Activated T-cell treated with anti-CD3 and anti-CD28 coated beads, Interleukin-2, amount 50 U/mL, for 72 hours (primary cell): ENCODE results near the gene RNF17. TPM values are rescaled to one million over a fixed set of nuclear protein-coding genes. Genes with fewer than 3 reads are reported as not detected.

Experiments
- ATAC-seq, 2 donors: fragments of 150-1000 bp; cut with Tn5 transposase; replicated peaks in 1 of 2; 2 replicates each; pipeline ENCODE4 v1.10.0; 2021; ENCODE audit warnings: moderate library complexity in 2 of 2, mild to moderate bottlenecking in 1 of 2
- DNase-seq, 2 donors: peaks; one replicate each; pipeline ENCODE4 v3.0.0; 2021 to 2022; ENCODE audit warnings: mixed read lengths in 1 of 2
- H3K27ac Mint-ChIP-seq: one replicate; pipeline ENCODE4 v1.8.0; 2022; ENCODE audit warnings: mild to moderate bottlenecking, moderate library complexity, mixed read lengths
- H3K27me3 Mint-ChIP-seq: one replicate; pipeline ENCODE4 v1.8.0; 2022; ENCODE audit warnings: low read depth, mixed read lengths
- H3K36me3 Mint-ChIP-seq, 2 donors: one replicate each; pipeline ENCODE4 v1.8.0; 2022; ENCODE audit warnings: mixed read lengths in 2 of 2, mild to moderate bottlenecking in 1 of 2; ENCODE audit not compliant: insufficient read depth in 2 of 2
- H3K4me1 Mint-ChIP-seq: one replicate; pipeline ENCODE4 v1.8.0; 2022; ENCODE audit warnings: low read depth, mixed read lengths
- H3K4me3 Mint-ChIP-seq, 2 donors: one replicate each; pipeline ENCODE4 v1.8.0; 2022; ENCODE audit warnings: mild to moderate bottlenecking in 2 of 2, mixed read lengths in 2 of 2, moderate library complexity in 2 of 2
- H3K9me3 Mint-ChIP-seq, 2 donors: one replicate each; pipeline ENCODE4 v1.8.0; 2022; ENCODE audit warnings: mixed read lengths in 2 of 2
- total RNA-seq, 2 donors: library from RNA; stranded (reverse); gene quantifications; one replicate each; pipeline ENCODE4 v1.2.3, GENCODE V29; 2022

Gene RNF17
- total RNA-seq, 2 donors from 2014 or later: 0.65 TPM; not detected in 1

- Mint-ChIP-seq H3K9me3 (no peaks in the 10 kb centered on the region), H3K4me1 (no peaks in the 10 kb centered on the region), H3K27ac (no peak overlapping the region), H3K4me3 (no peak overlapping the region), H3K27me3 (no peaks in the 10 kb centered on the region), H3K36me3 (no peaks in the 10 kb centered on the region)
- ATAC-seq: no peak
- DNase-seq: no peak
Observed at GRCh38 chr13:24737042-24737441, 26.9 kb upstream of the RNF17 start.

- Mint-ChIP-seq H3K27ac (no peak overlapping the region), H3K4me1 (no peaks in the 10 kb centered on the region), H3K27me3 (peaks cover 7% of the 10 kb centered on the region), H3K9me3 (no peaks in the 10 kb centered on the region), H3K4me3 (no peak overlapping the region), H3K36me3 (no peaks in the 10 kb centered on the region)
- DNase-seq (no peak), ATAC-seq (no peak)
Observed at GRCh38 chr13:24738366-24738847, 25.6 kb upstream of the RNF17 start.

GRCh38 chr13:24740014-24740890, 23.7 kb upstream of the RNF17 start:
- no peak overlapping the region for H3K27ac Mint-ChIP-seq
- no peaks in the 10 kb centered on the region for H3K4me1 Mint-ChIP-seq
- peaks cover 25% of the 10 kb centered on the region for H3K27me3 Mint-ChIP-seq
- H3K4me3 Mint-ChIP-seq: no peak overlapping the region
- DNase-seq: no peak
- H3K9me3 Mint-ChIP-seq: no peaks in the 10 kb centered on the region
- no peaks in the 10 kb centered on the region for H3K36me3 Mint-ChIP-seq
- no peak for ATAC-seq

GRCh38 chr13:24741016-24741662, 22.8 kb upstream of the RNF17 start:
- Mint-ChIP-seq H3K4me1 (no peaks in the 10 kb centered on the region), H3K4me3 (no peak overlapping the region), H3K36me3 (no peaks in the 10 kb centered on the region), H3K9me3 (no peaks in the 10 kb centered on the region), H3K27me3 (peaks cover 29% of the 10 kb centered on the region), H3K27ac (no peak overlapping the region)
- no peak for DNase-seq
- ATAC-seq: peak; percentile 33 to 42

- Mint-ChIP-seq H3K27ac (no peak overlapping the region), H3K27me3 (peaks cover 34% of the 10 kb centered on the region), H3K4me3 (no peak overlapping the region), H3K36me3 (no peaks in the 10 kb centered on the region), H3K4me1 (no peaks in the 10 kb centered on the region), H3K9me3 (no peaks in the 10 kb centered on the region)
- ATAC-seq (no peak), DNase-seq (no peak)
Observed at GRCh38 chr13:24741791-24742190, 22.2 kb upstream of the RNF17 start.

- DNase-seq (no peak), ATAC-seq (no peak)
- no peaks in the 10 kb centered on the region for H3K36me3 Mint-ChIP-seq
- H3K9me3 Mint-ChIP-seq: no peaks in the 10 kb centered on the region
- no peak overlapping the region for H3K4me3 Mint-ChIP-seq
- no peak overlapping the region for H3K27ac Mint-ChIP-seq
- H3K27me3 Mint-ChIP-seq: peaks cover 39% of the 10 kb centered on the region
- peaks cover 4% of the 10 kb centered on the region for H3K4me1 Mint-ChIP-seq
Observed at GRCh38 chr13:24742294-24742693, 21.7 kb upstream of the RNF17 start.

GRCh38 chr13:24742977-24743376, 21.0 kb upstream of the RNF17 start:
- Mint-ChIP-seq H3K36me3 (no peaks in the 10 kb centered on the region), H3K27ac (no peak overlapping the region), H3K9me3 (no peaks in the 10 kb centered on the region), H3K4me3 (no peak overlapping the region), H3K4me1 (peaks cover 6% of the 10 kb centered on the region), H3K27me3 (peaks cover 45% of the 10 kb centered on the region)
- no peak for ATAC-seq
- no peak for DNase-seq

- Mint-ChIP-seq H3K36me3 (no peaks in the 10 kb centered on the region), H3K27me3 (peaks cover 55% of the 10 kb centered on the region), H3K27ac (no peak overlapping the region), H3K9me3 (no peaks in the 10 kb centered on the region), H3K4me1 (peaks cover 6% of the 10 kb centered on the region), H3K4me3 (no peak overlapping the region)
- ATAC-seq: no peak
- DNase-seq: no peak
Observed at GRCh38 chr13:24744247-24744646, 19.7 kb upstream of the RNF17 start.

GRCh38 chr13:24745516-24745860, 18.5 kb upstream of the RNF17 start:
- DNase-seq: no peak
- ATAC-seq: no peak
- Mint-ChIP-seq H3K27me3 (peaks cover 67% of the 10 kb centered on the region), H3K27ac (no peak overlapping the region), H3K4me1 (peaks cover 6% of the 10 kb centered on the region), H3K9me3 (no peaks in the 10 kb centered on the region), H3K36me3 (no peaks in the 10 kb centered on the region), H3K4me3 (peak overlapping the region in 1 of 2 donors; percentile 36)

GRCh38 chr13:24745861-24746617, 17.9 kb upstream of the RNF17 start:
- Mint-ChIP-seq H3K4me1 (peaks cover 6% of the 10 kb centered on the region), H3K27ac (no peak overlapping the region), H3K9me3 (no peaks in the 10 kb centered on the region), H3K4me3 (peak overlapping the region; percentile 82 to 88), H3K36me3 (no peaks in the 10 kb centered on the region), H3K27me3 (peaks cover 71% of the 10 kb centered on the region)
- DNase-seq (no peak), ATAC-seq (no peak)

GRCh38 chr13:24746618-24747247, 17.2 kb upstream of the RNF17 start:
- Mint-ChIP-seq H3K27ac (no peak overlapping the region), H3K27me3 (peaks cover 71% of the 10 kb centered on the region), H3K9me3 (no peaks in the 10 kb centered on the region), H3K36me3 (no peaks in the 10 kb centered on the region), H3K4me3 (peak overlapping the region; percentile 82 to 88), H3K4me1 (peaks cover 6% of the 10 kb centered on the region)
- ATAC-seq (no peak), DNase-seq (peak in 1 of 2 donors; percentile 24)

GRCh38 chr13:24747248-24748060, 16.5 kb upstream of the RNF17 start:
- peaks cover 71% of the 10 kb centered on the region for H3K27me3 Mint-ChIP-seq
- H3K27ac Mint-ChIP-seq: no peak overlapping the region
- H3K4me3 Mint-ChIP-seq: peak overlapping the region; percentile 82 to 88
- H3K36me3 Mint-ChIP-seq: no peaks in the 10 kb centered on the region
- peak; percentile 71 for ATAC-seq
- peaks cover 6% of the 10 kb centered on the region for H3K4me1 Mint-ChIP-seq
- DNase-seq: peak; percentile 32 to 44
- no peaks in the 10 kb centered on the region for H3K9me3 Mint-ChIP-seq
